Kidney epithelial cell (primary cell): Measurements from ENCODE around the gene SH3BP5L. TPM values are rescaled to one million over a fixed set of nuclear protein-coding genes. Genes with fewer than 3 reads are reported as not detected.

Experiments used
- DNase-seq: peaks from one replicate; pipeline ENCODE4 v3.0.0-alpha.2; 2010; ENCODE audit warnings: low read depth
- H3K27me3 ChIP-seq: 2 replicates; pipeline ENCODE4 v1.6.0; 2011; ENCODE audit warnings: low read length; ENCODE audit not compliant: control insufficient read depth, insufficient read depth
- H3K36me3 ChIP-seq: 2 replicates; pipeline ENCODE4 v1.5.1; 2011; ENCODE audit warnings: low read length; ENCODE audit not compliant: control insufficient read depth, insufficient read depth
- H3K4me3 ChIP-seq: 2 replicates; pipeline ENCODE4 v1.5.1; 2011; ENCODE audit warnings: low read depth, mild to moderate bottlenecking, control low read depth, low read length
- total RNA-seq: library from RNA; depleted of rRNA; stranded (reverse); fragments of >200 nt; gene quantifications from 2 replicates; pipeline ENCODE4 v1.2.3, GENCODE V29; 2015
- TF ChIP-seq, protein P1 (sequence below): IDR thresholded peaks from 2 replicates; pipeline ENCODE4 v1.5.1; 2011; ENCODE audit warnings: mild to moderate bottlenecking, moderate library complexity, low read length, control low read depth, inconsistent platforms; ENCODE audit not compliant: insufficient read depth, poor library complexity, severe bottlenecking

The SH3BP5L gene
- total RNA-seq, 1 donor from 2014 or later, result 36.1 TPM

DNA sequence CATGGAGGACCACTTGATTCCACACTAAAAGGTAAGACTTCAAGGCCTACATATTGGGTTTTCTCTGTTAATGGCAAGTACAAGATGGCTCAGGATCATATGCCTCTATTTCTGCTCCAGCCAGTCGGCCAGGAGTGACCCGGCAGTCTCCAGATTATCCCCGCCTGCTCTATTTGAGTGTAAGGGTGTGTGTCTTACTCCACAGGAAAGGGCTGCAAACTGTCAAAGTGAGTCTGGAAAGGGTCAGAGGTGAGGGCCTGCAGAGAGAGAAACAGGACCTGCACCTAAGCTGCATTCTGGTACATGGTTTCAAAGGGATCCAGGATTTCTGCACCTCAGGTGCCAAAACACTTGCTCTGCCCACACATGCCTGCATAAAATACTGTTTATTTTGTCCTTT, 23.9 kb upstream of the SH3BP5L start:
- no peak overlapping the region for H3K4me3 ChIP-seq
- DNase-seq, result no peak
- peaks cover 4% of the 10 kb centered on the region for H3K36me3 ChIP-seq
- TF ChIP-seq, protein P1, sequence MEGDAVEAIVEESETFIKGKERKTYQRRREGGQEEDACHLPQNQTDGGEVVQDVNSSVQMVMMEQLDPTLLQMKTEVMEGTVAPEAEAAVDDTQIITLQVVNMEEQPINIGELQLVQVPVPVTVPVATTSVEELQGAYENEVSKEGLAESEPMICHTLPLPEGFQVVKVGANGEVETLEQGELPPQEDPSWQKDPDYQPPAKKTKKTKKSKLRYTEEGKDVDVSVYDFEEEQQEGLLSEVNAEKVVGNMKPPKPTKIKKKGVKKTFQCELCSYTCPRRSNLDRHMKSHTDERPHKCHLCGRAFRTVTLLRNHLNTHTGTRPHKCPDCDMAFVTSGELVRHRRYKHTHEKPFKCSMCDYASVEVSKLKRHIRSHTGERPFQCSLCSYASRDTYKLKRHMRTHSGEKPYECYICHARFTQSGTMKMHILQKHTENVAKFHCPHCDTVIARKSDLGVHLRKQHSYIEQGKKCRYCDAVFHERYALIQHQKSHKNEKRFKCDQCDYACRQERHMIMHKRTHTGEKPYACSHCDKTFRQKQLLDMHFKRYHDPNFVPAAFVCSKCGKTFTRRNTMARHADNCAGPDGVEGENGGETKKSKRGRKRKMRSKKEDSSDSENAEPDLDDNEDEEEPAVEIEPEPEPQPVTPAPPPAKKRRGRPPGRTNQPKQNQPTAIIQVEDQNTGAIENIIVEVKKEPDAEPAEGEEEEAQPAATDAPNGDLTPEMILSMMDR, result no peak
- no peaks in the 10 kb centered on the region for H3K27me3 ChIP-seq

DNA sequence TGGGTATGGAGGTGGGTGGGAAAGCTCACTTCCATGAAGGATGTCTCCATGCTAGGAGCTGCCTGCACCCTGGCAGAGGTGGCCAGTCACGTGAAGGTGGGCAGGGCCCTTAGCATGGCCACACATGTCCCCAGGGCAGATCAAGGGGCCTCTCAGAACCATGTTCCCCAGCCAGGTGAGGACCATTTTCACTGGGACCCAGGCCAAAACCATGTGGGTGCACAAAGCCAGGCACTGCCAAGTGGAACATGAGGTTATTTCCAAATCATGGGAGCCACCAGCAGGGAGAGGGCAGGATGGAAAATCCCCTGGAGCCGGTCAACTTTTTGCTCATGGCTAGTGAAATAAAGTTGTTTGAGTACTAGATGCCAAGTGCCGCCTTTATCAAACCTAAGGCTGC, 23.4 kb upstream of the SH3BP5L start:
- H3K27me3 ChIP-seq, result no peaks in the 10 kb centered on the region
- H3K4me3 ChIP-seq, result no peak overlapping the region
- TF ChIP-seq, protein P1, result no peak
- peaks cover 4% of the 10 kb centered on the region for H3K36me3 ChIP-seq
- no peak for DNase-seq

DNA sequence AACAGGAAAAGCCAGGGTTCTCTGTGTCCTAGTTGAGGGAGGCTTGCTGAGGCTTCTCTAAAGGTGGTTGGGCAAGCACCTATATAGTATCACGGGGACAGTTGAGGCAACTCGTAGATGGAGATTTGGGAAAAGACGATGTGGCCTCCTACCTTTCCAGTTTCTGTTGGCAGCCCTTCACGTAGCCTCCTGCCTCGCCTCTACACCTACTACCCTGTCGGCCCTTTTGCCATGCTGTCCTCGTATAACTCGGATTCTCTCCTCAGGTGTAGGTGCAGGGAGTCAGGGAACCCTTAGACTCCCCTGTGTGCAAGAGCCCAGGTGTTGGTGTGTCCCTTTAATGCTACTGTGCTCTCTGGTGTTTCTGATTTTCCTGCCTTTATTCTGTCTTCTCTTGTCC, 22.9 kb upstream of the SH3BP5L start:
- no peak for DNase-seq
- TF ChIP-seq, protein P1, result no peak
- Histone ChIP-seq H3K4me3 (no peak overlapping the region), H3K36me3 (peaks cover 2% of the 10 kb centered on the region), H3K27me3 (no peaks in the 10 kb centered on the region)

DNA sequence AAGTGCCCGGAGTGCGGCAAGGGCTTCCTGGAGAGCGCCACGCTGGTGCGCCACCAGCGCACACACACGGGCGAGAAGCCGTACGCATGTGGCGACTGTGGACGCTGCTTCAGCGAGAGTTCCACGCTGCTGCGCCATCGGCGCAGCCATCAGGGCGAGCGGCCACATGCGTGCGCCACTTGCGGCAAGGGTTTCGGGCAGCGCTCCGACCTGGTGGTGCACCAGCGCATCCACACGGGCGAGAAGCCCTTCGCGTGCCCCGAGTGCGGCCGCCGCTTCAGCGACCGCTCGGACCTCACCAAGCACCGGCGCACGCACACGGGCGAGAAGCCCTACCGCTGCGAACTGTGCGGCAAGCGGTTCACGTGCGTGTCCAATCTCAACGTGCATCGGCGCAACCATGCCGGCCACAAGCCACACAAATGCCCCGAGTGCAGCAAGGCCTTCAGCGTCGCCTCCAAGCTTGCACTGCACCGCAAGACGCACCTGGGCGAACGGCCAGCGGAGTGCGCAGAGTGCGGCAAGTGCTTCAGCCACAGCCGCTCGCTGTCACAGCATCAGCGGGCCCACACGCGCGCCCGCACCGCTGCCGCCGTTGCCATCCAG, 22.3 kb upstream of the SH3BP5L start:
- Histone ChIP-seq H3K4me3 (no peak overlapping the region), H3K36me3 (peaks cover 2% of the 10 kb centered on the region), H3K27me3 (no peaks in the 10 kb centered on the region)
- no peak for DNase-seq
- TF ChIP-seq, protein P1, result no peak

DNA sequence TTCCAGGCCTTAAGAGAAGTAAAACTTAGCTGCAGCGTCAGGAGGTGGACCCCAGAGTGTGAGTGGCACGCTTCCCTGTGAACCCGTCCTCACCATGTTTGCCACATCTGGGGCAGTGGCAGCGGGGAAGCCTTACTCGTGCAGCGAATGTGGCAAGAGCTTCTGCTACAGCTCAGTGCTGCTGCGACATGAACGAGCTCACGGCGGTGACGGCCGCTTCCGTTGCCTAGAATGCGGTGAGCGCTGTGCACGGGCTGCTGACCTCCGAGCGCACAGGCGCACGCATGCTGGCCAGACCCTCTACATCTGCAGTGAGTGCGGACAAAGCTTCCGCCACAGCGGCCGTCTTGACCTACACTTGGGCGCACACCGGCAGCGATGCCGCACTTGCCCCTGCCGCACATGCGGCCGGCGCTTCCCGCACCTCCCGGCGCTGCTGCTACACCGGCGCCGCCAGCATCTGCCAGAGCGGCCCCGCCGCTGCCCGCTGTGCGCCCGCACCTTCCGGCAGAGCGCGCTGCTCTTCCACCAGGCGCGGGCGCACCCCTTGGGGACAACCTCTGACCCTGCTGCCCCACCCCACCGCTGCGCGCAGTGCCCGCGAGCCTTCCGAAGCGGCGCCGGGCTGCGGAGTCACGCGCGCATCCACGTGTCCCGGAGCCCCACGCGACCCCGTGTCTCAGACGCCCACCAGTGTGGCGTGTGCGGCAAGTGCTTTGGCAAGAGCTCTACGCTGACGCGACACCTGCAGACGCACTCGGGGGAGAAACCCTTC, 21.7 kb upstream of the SH3BP5L start:
- Histone ChIP-seq H3K4me3 (no peak overlapping the region), H3K36me3 (peaks cover 2% of the 10 kb centered on the region), H3K27me3 (no peaks in the 10 kb centered on the region)
- DNase-seq, result no peak
- TF ChIP-seq, protein P1, result no peak
